Panc1 (cell line): ENCODE results near the gene TTLL11.

Source experiments
- POLR2AphosphoS5 ChIP-seq: IDR thresholded peaks from 2 replicates; pipeline ENCODE4 v1.6.1; 2012; ENCODE audit warnings: mild to moderate bottlenecking, low read depth, low read length, moderate library complexity
- SIN3A ChIP-seq: IDR thresholded peaks from 2 replicates; pipeline ENCODE4 v1.6.1; 2012; ENCODE audit warnings: low read depth, mild to moderate bottlenecking, low read length, moderate library complexity, borderline replicate concordance; ENCODE audit not compliant: insufficient read depth
- TF ChIP-seq, protein P1 (sequence below): fragments of 450-650 bp; IDR thresholded peaks from 2 replicates; pipeline ENCODE4 v1.5.1; 2017; ENCODE audit warnings: mild to moderate bottlenecking

- TF ChIP-seq, protein P1, sequence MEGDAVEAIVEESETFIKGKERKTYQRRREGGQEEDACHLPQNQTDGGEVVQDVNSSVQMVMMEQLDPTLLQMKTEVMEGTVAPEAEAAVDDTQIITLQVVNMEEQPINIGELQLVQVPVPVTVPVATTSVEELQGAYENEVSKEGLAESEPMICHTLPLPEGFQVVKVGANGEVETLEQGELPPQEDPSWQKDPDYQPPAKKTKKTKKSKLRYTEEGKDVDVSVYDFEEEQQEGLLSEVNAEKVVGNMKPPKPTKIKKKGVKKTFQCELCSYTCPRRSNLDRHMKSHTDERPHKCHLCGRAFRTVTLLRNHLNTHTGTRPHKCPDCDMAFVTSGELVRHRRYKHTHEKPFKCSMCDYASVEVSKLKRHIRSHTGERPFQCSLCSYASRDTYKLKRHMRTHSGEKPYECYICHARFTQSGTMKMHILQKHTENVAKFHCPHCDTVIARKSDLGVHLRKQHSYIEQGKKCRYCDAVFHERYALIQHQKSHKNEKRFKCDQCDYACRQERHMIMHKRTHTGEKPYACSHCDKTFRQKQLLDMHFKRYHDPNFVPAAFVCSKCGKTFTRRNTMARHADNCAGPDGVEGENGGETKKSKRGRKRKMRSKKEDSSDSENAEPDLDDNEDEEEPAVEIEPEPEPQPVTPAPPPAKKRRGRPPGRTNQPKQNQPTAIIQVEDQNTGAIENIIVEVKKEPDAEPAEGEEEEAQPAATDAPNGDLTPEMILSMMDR, result no peak; the same call in 1 of the 2 replicates
- no peak for TF ChIP-seq SIN3A
- no peak for TF ChIP-seq POLR2AphosphoS5
These were observed 254.1 kb downstream of the TTLL11 start for GRCh38 chr9:121838746-121839669.
